Stimulated activated CD8-positive, alpha-beta memory T cell treated with anti-CD3 and anti-CD28 coated beads, Interleukin-15, amount 100 ng/mL, for 48 hours (primary cell): ENCODE data around the gene FBXO3.

Experiments used
- DNase-seq, 2 donors: peaks; one replicate each; pipeline ENCODE4 v3.0.0-alpha.2; 2020; ENCODE audit warnings: low read depth in 2 of 2

The FBXO3 gene

DNA sequence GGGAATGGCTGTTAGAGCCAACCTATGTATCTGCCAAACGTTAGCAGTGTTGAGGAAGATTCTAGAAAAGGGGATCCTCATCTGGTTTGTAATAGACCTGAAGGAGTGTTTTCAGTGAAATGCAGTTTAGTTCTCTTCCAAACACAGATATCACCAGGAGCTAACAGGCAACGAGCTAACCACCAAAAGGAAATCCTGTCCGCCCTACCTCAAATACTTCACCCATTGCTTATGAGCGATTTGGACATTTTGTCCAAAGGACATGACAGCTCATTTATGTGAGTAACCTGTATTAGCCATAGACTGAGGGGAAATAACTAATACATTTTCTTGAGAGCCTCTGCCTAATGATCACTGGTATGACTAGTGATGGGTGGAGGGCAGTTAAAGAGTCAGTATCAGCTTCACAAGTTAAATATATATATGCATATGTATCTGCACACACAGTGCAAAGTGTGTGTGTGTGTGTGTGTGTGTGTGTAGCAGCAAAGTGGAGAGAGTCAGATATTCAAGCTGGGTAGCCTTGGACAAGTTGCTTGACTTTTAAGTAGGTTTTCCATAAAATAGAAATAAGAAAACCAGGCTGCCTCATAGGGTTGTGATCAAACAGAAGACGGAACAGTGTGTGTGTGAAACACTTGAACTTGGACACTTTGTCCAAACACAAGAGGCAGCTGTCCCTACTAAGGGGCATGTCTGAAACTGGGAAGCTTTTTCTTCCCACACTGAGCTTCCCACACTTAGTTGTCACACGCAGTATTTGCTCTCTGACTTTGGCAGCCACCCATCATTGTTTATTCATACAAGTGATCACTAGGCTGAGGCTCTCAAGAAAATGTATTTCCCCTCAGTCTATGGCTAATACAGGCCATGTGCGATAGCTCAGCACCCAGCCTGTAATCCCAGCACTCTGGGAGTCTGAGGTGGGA, 72.8 kb downstream of the FBXO3 start:
- no peak for DNase-seq

DNA sequence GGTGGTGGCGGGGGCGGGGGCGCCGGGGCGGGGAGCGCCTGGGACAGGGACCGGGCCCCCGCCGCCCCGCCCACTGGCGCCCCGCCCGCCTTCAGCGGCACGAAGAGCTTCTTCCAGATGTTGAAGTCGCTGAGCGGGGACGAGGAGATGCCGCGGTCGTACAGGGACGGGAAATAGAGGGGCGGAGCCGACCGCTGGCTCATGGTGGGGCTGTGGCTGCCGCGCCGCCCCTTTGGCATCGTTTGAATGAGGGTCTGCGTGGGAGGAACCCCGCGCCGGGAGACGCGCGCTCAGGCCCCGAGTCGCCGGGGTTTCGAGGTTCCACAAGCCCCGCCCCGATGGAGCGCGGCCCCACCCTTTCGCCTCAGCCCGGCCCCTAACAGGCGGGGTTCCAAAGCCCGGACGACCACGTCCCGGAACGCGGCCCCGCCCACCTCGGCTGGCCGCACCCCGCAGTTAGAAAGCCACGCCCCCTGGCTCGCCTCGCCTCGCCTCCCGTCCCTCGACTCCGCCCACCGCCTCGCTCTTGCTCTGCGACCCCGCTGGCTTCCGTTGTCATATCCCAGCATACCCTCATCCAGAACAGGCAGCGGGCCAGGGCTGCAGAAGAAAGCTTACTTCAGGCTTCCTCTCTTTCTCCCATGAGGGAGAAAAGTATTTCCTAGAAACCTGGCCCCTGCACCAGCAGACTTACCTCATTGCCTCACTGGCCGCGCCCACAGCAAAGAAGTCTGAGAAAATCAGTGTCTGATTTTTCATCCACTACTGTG, 73.6 kb downstream of the FBXO3 start, which contains the start of gene C11orf91:
Gene C11orf91 (minus strand): TSS at position 325 of the 770 bp plus-strand sequence. CDS start 86 bp downstream, at position 239.
- peak; percentile 81 to 92 for DNase-seq

DNA sequence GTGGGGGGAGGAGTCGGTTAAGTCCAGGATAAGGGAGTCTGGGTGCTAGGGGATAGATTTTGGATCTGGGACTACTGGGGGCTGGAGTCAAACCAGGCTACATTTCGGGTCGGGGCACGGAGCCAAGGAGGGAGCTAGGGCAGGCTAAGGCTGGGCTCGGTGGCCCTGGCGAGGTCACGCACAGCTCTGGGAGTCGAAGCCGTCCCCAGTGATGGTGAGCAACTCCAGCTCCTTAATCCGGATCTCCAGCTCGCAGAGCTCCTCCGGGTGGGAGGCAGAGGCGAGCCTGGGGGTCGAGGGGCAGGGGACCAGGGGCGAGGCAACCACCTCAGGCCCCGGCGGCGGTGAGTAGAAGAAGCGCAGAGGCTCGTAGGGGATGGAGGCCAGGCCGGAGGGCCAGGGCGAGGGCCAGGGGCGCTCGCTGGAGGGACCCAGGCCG, 74.2 kb downstream of the FBXO3 start:
- DNase-seq = no peak

DNA sequence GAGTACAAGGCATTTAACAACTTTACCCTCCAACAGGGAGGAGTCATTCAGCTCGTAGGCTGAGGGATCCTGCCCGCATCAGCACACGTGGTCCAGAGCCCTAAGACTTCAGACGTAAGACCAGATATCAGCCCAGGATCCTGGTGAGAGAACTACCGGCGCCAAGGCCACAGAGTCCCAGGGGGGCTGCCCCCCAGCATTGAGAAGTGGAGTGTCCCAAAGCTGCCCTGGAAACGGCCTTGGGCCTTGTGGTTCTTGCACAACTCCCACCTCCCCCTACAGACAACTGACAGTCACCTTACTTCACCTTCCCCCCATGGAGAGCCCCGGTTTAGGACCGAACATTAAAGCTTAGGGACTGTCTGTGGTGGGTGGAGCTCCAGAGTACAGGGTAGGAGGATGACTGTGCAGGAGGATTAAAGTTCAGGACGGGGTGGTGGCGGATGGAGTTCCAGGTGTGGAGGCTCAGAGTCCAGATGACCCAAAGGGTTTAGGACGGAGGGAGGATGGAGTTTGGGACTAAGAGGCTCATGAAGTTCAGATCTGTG, 74.7 kb downstream of the FBXO3 start:
- no peak for DNase-seq

DNA sequence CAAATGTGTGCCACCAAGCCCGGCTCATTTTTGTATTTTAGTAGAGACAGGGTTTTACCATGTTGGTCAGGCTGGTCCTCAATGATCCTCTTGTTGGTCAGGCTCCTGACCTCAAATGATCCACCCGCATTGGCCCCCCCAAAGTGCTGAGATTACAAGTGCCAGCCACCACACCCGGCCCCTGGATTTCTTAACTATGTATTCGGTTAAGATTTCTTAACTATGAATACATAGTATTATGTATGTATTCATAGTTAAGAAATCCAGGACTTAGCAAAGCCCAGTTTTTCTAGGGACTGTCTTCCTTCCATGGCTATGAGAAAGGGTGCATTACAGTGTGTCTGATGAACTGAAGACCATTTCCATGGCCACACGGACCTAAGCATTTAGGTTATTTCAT, 75.4 kb downstream of the FBXO3 start:
- DNase-seq = no peak

- DNase-seq = no peak
Observed at GRCh38 chr11:33697997-33698396, 76.3 kb downstream of the FBXO3 start.

- DNase-seq = no peak
Observed at GRCh38 chr11:33696931-33697638, 77.2 kb downstream of the FBXO3 start.

DNA sequence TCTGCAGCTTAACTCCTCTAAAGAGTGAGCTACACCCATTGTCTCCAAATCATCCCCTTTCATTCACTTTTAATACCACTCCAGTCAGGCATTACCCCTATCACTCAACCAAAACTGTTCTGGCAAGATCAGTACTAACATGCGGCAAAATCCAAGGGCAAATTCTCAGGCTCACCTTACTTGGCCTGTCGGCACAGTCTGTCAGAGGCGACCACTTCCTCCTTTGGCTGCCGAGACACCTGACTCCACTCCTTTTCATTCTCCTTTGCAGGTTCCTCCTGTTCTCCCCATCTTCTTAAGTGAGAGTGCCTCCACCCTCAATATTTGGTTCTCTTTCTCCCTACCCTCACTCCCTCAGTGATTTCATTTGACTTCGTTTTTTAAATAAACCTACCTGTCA, 77.9 kb downstream of the FBXO3 start:
- DNase-seq = no peak

DNA sequence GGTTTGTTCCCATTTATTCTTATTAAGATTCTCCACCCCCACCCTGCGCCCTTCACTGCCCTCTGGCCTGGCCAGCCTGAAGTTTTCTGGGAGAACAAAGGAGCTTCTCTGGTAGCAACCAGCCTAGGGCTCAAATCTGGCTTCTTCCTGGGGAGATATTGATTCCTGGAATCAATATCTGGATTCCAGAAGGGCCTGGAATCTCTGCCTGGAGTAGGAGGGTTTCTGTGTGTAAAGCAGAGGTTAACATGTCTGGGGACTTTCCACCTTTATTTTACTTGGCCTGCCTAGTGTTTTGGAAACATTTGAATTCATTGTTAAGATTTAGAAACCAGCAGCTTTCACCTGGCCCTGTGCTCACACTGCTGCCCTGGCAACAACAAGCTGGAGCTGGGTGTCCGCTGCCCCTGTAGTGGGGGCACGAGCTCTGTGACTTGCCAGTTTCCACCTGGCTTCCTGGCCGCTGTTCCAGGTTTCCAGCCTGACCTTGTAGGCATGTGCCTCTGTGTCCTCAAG, 79.2 kb downstream of the FBXO3 start:
- no peak for DNase-seq

- DNase-seq = no peak
Observed at GRCh38 chr11:33694346-33695050, 79.8 kb downstream of the FBXO3 start.

GRCh38 chr11:33692541-33692940, 81.8 kb downstream of the FBXO3 start:
- no peak for DNase-seq

DNA sequence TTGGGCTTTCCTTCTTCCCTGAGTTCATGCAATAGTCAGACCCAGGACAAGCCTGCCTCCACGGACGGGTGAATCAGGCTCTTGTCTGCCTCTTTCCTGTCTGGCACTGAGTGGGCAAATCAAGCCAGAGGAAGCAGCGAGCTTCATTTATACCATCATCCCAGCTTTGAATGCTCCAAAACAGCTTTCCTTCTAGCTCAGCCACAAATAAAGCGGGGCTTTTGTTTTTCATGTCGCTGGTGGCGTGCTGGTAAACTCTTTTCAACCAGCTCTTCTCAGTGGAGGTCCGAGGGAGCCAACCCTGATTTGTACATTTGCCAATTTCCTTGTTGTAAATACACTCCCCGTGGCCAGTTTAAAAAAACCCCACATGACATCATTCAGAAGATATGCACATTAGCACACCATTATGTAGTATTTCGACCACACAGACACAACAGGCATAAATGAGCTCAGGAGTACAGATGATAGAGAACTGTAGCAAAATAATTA, 82.3 kb downstream of the FBXO3 start:
- no peak for DNase-seq

DNA sequence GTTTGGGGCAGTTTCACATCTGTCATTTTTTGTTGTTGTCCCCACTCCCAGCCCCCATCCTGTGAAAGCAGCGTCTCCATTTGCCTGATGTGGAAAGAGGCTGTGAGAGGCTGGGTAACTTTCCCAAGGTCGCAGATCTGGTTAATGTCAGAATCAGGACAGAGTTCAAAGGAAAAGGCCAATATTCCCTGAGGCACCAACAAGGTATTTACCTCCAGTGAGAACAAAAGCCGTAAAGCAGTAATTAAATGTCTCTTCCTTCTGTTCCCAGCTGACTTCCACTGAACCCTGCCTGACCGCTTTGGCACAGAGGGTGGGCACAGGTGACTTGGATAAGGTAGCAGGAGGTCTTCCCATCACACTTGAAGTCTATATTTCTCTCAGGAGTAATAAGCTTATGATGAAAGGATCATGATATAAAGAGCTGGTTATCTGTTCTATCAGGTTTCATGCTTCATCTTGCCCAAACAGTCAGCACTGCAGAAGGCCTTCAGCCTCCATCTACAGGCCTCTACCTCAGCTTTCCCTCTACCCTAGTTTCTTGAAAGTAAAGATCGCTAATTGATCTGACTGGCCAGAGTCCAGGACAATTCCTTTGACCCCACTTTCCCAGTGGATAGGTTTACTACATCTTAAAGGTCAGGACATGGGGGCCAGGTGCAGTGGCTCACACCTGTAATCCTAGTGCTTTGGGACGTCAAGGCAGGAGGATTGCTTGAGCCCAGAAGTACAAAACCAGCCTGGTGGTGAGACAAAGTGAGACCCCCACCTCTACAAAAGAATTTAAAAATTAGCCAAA, 83.1 kb downstream of the FBXO3 start:
- DNase-seq = no peak
